SK-N-SH (cell line): Measurements from ENCODE around the gene SV2A. TPM values are rescaled to one million over a fixed set of nuclear protein-coding genes. Genes with fewer than 3 reads are reported as not detected.
A peak's percentile ranks its signal among the peaks of the same experiment; 100 is the strongest.

Source experiments
- CTCF ChIA-PET: fragments of 300-600, 350-600 bp; formaldehyde crosslinking; extraction: SDS; loops from one replicate; lab custom pipeline; 2021; lab: Yijun Ruan, JAX
- POLR2A ChIA-PET: fragments of 350-600 bp; sonication (Branson Sonifier 250); formaldehyde crosslinking; extraction: SDS; loops from one replicate; lab custom pipeline; 2020; ENCODE audit warnings: antibody characterized with exemption, inconsistent platforms; lab: Yijun Ruan, JAX
- DNase-seq: peaks from one replicate; pipeline ENCODE4 v3.0.0; 2012
- H2AFZ ChIP-seq: fragments of 200-600 bp; sonication (generic); 2 replicates; pipeline ENCODE4 v1.8.1; 2016; ENCODE audit warnings: antibody characterized with exemption, mild to moderate bottlenecking, low read depth
- H3F3A ChIP-seq: fragments of 200-600 bp; sonication (generic); replicated peaks from 2 replicates; pipeline ENCODE3; 2016; ENCODE audit warnings: antibody characterized with exemption, mild to moderate bottlenecking; ENCODE audit not compliant: insufficient read depth
- H3K27ac ChIP-seq, 2 experiments: fragments of 200-500 bp in 1 of 2; fragments of 200-600 bp in 1 of 2; sonication (Bioruptor generic) in 1 of 2; sonication (generic), shearing (Covaris generic) in 1 of 2; 2 replicates each; pipeline versions ENCODE4 v1.5.1 to v1.6.1; 2014 to 2016; ENCODE audit warnings: low read depth in 2 of 2, inconsistent platforms in 1 of 2, low read length in 1 of 2, mild to moderate bottlenecking in 1 of 2, mixed read lengths in 1 of 2
- H3K27me3 ChIP-seq: fragments of 200-600 bp; sonication (generic), shearing (Covaris generic); 2 replicates; pipeline ENCODE4 v1.6.1; 2016; ENCODE audit warnings: mixed run types; ENCODE audit not compliant: insufficient read depth
- H3K36me3 ChIP-seq, 2 experiments: fragments of 200-500 bp in 1 of 2; fragments of 200-600 bp in 1 of 2; sonication (Bioruptor generic) in 1 of 2; sonication (generic) in 1 of 2; replicated peaks in 1 of 2; 2 replicates each; pipeline versions ENCODE3 to v1.5.1; 2014 to 2016; ENCODE audit warnings: low read length in 1 of 2, mild to moderate bottlenecking in 1 of 2; ENCODE audit not compliant: insufficient read depth in 2 of 2, control insufficient read depth in 1 of 2
- H3K4me1 ChIP-seq, 2 experiments: fragments of 200-500 bp in 1 of 2; fragments of 200-600 bp in 1 of 2; sonication (Bioruptor generic) in 1 of 2; sonication (generic), shearing (Covaris generic) in 1 of 2; 2 replicates each; pipeline versions ENCODE4 v1.5.1 to v1.6.1; 2014 to 2016; ENCODE audit warnings: low read depth in 1 of 2, low read length in 1 of 2, mixed run types in 1 of 2; ENCODE audit not compliant: insufficient read depth in 2 of 2, control insufficient read depth in 1 of 2
- H3K4me2 ChIP-seq: fragments of 200-600 bp; sonication (generic), shearing (Covaris generic); 2 replicates; pipeline ENCODE4 v1.6.1; 2017; ENCODE audit warnings: mixed run types
- H3K4me3 ChIP-seq, 2 experiments: fragments of 200-500 bp in 1 of 2; fragments of 200-600 bp in 1 of 2; sonication (Bioruptor generic) in 1 of 2; sonication (generic), shearing (Covaris generic) in 1 of 2; 2 replicates each; pipeline versions ENCODE4 v1.5.1 to v1.8.1; 2014 to 2016; ENCODE audit warnings: low read depth in 2 of 2, inconsistent platforms in 1 of 2, low read length in 1 of 2, mild to moderate bottlenecking in 1 of 2, mixed read lengths in 1 of 2, moderate library complexity in 1 of 2
- H3K79me2 ChIP-seq: fragments of 200-600 bp; sonication (generic); 2 replicates; pipeline ENCODE4 v1.8.1; 2017; ENCODE audit warnings: mild to moderate bottlenecking; ENCODE audit not compliant: insufficient read depth
- H3K9ac ChIP-seq: fragments of 200-600 bp; sonication (generic); 2 replicates; pipeline ENCODE4 v1.6.1; 2017; ENCODE audit warnings: mixed run types
- H3K9me2 ChIP-seq: fragments of 200-600 bp; sonication (generic); 2 replicates; pipeline ENCODE4 v1.6.1; 2017; ENCODE audit warnings: mixed run types
- H3K9me3 ChIP-seq: fragments of 200-600 bp; sonication (generic); 2 replicates; pipeline ENCODE4 v1.6.1; 2017; ENCODE audit warnings: mixed run types, mild to moderate bottlenecking, moderate library complexity
- H4K20me1 ChIP-seq: fragments of 200-600 bp; sonication (generic); 2 replicates; pipeline ENCODE4 v1.6.1; 2017; ENCODE audit warnings: mild to moderate bottlenecking, mixed run types; ENCODE audit not compliant: insufficient read depth
- CHD2 ChIP-seq: fragments of 150-350 bp; IDR thresholded peaks from 2 replicates; pipeline ENCODE4 v1.6.1; 2018; ENCODE audit warnings: low read length; ENCODE audit not compliant: partially characterized antibody
- CTCF ChIP-seq: fragments of 200-600 bp; sonication (generic); IDR thresholded peaks from 2 replicates; pipeline ENCODE4 v1.6.1; 2017; ENCODE audit warnings: antibody characterized with exemption, mild to moderate bottlenecking, moderate library complexity
- EP300 ChIP-seq, 2 experiments: IDR thresholded peaks; 2 replicates each; pipeline versions ENCODE4 v1.4.0 to v1.6.1; 2012; ENCODE audit warnings: borderline replicate concordance in 1 of 2, low read depth in 1 of 2, low read length in 1 of 2
- EZH2phosphoT487 ChIP-seq: fragments of 200-600 bp; sonication (generic); IDR thresholded peaks from 2 replicates; pipeline ENCODE4 v1.6.1; 2017; ENCODE audit warnings: low read depth, mixed run types, mild to moderate bottlenecking, antibody characterized with exemption, moderate library complexity, borderline replicate concordance
- JUND ChIP-seq: IDR thresholded peaks from 2 replicates; pipeline ENCODE4 v1.4.0; 2012
- MXI1 ChIP-seq: IDR thresholded peaks from 2 replicates; pipeline ENCODE4 v1.6.1; 2012; ENCODE audit warnings: mild to moderate bottlenecking, low read depth, low read length, improper control_type of control experiment
- PBX3 ChIP-seq: IDR thresholded peaks from 2 replicates; pipeline ENCODE4; 2012
- RAD21 ChIP-seq: IDR thresholded peaks from 2 replicates; pipeline ENCODE4 v1.6.1; 2012; ENCODE audit warnings: mild to moderate bottlenecking, low read length
- RCOR1 ChIP-seq: fragments of 150-350 bp; IDR thresholded peaks from 2 replicates; pipeline ENCODE4 v1.6.1; 2017; ENCODE audit warnings: antibody characterized with exemption, low read length
- RXRA ChIP-seq: IDR thresholded peaks from 2 replicates; pipeline ENCODE4 v1.4.0; 2012; ENCODE audit warnings: low read depth, mild to moderate bottlenecking, borderline replicate concordance
- SIN3A ChIP-seq: IDR thresholded peaks from 2 replicates; pipeline ENCODE4 v1.6.1; 2012; ENCODE audit warnings: low read depth, mild to moderate bottlenecking, low read length, moderate library complexity, borderline replicate concordance
- SMC3 ChIP-seq: IDR thresholded peaks from 2 replicates; pipeline ENCODE4 v1.6.1; 2012; ENCODE audit warnings: low read depth, low read length, improper control_type of control experiment
- ZBTB33 ChIP-seq: IDR thresholded peaks from 2 replicates; pipeline ENCODE4 v1.4.0; 2012; ENCODE audit warnings: low read depth, borderline replicate concordance
- WGBS: methylation state at CpG from one replicate; pipeline ENCODE4 v1.1.6; 2017; ENCODE audit warnings: low lambda C conversion rate; 5-methylcytosine and 5-hydroxymethylcytosine counted together
- polyA plus RNA-seq, 3 experiments: library from polyadenylated mRNA; depleted of rRNA; stranded (reverse); fragments of >200 nt; gene quantifications; 2 replicates each; pipeline ENCODE4 v1.2.3, GENCODE V29; 2012

Gene SV2A
- polyA plus RNA-seq, 1 of the 3 experiments (the other 2 are of a cell fraction) = 22.7 TPM

GRCh38 chr1:149942207-149942606, 24.6 kb upstream of the SV2A start:
- H3F3A ChIP-seq = peaks cover 47% of the 10 kb centered on the region
- peaks cover 19 to 25% of the 10 kb centered on the region in 2 experiments for H3K4me1 ChIP-seq
- ChIA-PET CTCF (interaction anchor here (0.6 to 4.5 kb wide), 16 partner anchors 11 to 245 kb away, joined by 3 to 33 read pairs (median 5); a partner anchor contains a TSS), POLR2A (interaction anchor here (1.0 to 1.6 kb wide), 3 partner anchors 14 to 55 kb away, joined by 4 to 26 read pairs (median 8); partner anchors contain the start of gene SF3B4)
- H3K4me3 ChIP-seq = no peak overlapping the region
- no peaks in the 10 kb centered on the region for H3K79me2 ChIP-seq
- no peak overlapping the region for H3K9ac ChIP-seq
- no peak for TF ChIP-seq SIN3A
- no peak for TF ChIP-seq JUND
- no peak for TF ChIP-seq RXRA
- TF ChIP-seq PBX3 = no peak
- TF ChIP-seq CHD2 = peak; percentile 9
- no peak for TF ChIP-seq RCOR1
- TF ChIP-seq EZH2phosphoT487 = no peak
- peak; percentile 51; the same call in 1 of the 2 replicates for TF ChIP-seq SMC3
- TF ChIP-seq EP300 (IDR thresholded peaks at IDR 0.05; ENCODE audit: borderline replicate concordance in 1 of 2, low read depth in 1 of 2, low read length in 1 of 2) = no peak
- no peak; the same call in 1 of the 2 replicates for TF ChIP-seq MXI1
- TF ChIP-seq CTCF = peak; percentile 43
- no peak for TF ChIP-seq ZBTB33
- TF ChIP-seq RAD21 = peak; percentile 63
- H3K27me3 ChIP-seq = no peaks in the 10 kb centered on the region
- peak; percentile 82 for DNase-seq
- H4K20me1 ChIP-seq = no peaks in the 10 kb centered on the region
- peak overlapping the region; percentile 4 to 53; a peak in 3 of 4 replicates for H3K27ac ChIP-seq
- 53% methylated on average over 5 of the region's 5 CpGs for WGBS
- H3K36me3 ChIP-seq = peaks cover 22 to 32% of the 10 kb centered on the region in 2 experiments
- H3K9me2 ChIP-seq = no peaks in the 10 kb centered on the region
- no peaks in the 10 kb centered on the region for H3K9me3 ChIP-seq
- no peak overlapping the region; the same call in 1 of the 2 replicates for H3K4me2 ChIP-seq
- no peak overlapping the region for H2AFZ ChIP-seq
